ENCODE data around the gene ARID1B. TPM values are rescaled to one million over a fixed set of nuclear protein-coding genes. Genes with fewer than 3 reads are reported as not detected.
A peak's percentile ranks its signal among the peaks of the same experiment; 100 is the strongest.

ARID1B gene
- total RNA-seq, 1 donor from 2014 or later, result 43.4 TPM

- TF ChIP-seq, protein P1, sequence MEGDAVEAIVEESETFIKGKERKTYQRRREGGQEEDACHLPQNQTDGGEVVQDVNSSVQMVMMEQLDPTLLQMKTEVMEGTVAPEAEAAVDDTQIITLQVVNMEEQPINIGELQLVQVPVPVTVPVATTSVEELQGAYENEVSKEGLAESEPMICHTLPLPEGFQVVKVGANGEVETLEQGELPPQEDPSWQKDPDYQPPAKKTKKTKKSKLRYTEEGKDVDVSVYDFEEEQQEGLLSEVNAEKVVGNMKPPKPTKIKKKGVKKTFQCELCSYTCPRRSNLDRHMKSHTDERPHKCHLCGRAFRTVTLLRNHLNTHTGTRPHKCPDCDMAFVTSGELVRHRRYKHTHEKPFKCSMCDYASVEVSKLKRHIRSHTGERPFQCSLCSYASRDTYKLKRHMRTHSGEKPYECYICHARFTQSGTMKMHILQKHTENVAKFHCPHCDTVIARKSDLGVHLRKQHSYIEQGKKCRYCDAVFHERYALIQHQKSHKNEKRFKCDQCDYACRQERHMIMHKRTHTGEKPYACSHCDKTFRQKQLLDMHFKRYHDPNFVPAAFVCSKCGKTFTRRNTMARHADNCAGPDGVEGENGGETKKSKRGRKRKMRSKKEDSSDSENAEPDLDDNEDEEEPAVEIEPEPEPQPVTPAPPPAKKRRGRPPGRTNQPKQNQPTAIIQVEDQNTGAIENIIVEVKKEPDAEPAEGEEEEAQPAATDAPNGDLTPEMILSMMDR (IDR thresholded peaks at IDR 0.05; ENCODE audit: borderline replicate concordance), result no peak
- intact Hi-C loops (cut with micrococcal nuclease), result no loop called here
Observed at GRCh38 chr6:157155804-157156203, 378.6 kb downstream of the ARID1B start.

DNA sequence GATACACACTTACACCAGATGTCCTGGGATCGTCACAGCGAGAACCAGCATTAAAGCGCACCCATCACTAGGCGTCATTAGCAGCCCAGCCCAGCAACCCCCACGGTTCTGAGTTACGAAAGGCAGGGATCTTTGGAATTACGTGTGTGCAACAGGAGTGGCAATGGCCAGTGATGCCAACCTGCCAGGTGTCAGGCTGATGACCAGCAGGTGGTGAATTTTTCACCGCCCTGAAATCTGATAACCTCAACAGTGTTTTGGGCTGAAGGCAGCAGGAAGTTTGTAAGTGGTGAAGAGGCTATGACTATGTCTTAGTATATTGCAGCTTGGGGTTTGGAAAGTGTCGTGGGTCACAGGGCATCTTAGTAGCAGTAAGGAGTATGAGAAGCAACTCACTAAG is 380.1 kb downstream of the ARID1B start:
- intact Hi-C loops (cut with micrococcal nuclease), result no loop called here
- DNase-seq, result no peak
- Histone ChIP-seq H3K9me3 (replicated peaks) (no peaks in the 10 kb centered on the region), H3K4me3 (no peak overlapping the region), H3K36me3 (peaks cover 6% of the 10 kb centered on the region), H3K4me1 (peaks cover 40% of the 10 kb centered on the region), H3K27ac (replicated peaks) (no peak overlapping the region), H3K27me3 (ENCODE audit: low read depth) (no peaks in the 10 kb centered on the region)
- TF ChIP-seq, protein P1 (IDR thresholded peaks at IDR 0.05; ENCODE audit: borderline replicate concordance), result no peak

More at GRCh38 chr6:157155804-157156203, 378.6 kb downstream of the ARID1B start:
- Histone ChIP-seq H3K9me3 (replicated peaks) (no peaks in the 10 kb centered on the region), H3K4me1 (peaks cover 40% of the 10 kb centered on the region), H3K36me3 (peaks cover 8% of the 10 kb centered on the region), H3K27ac (replicated peaks) (no peak overlapping the region), H3K4me3 (no peak overlapping the region), H3K27me3 (ENCODE audit: low read depth) (no peaks in the 10 kb centered on the region)
- DNase-seq, result no peak

DNA sequence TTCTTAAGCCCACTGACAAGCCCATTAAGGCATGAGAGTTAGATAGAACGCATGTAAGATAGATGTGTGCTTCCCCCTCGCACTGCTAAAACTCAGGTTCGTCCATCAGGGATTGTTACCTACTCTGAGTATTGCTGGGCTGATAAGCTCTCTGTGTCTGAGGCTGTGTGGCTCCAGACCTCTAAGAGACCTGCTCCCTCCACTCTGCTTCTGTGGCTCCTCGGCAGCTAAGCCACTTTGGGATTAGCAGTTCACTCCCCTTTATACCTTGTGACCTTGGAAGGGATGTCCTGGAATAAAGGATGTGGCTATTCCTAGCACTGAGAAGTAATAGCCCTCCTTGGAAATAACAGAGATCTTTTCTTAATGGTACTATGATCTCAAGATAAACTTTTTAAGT is 381.3 kb downstream of the ARID1B start:
- Histone ChIP-seq H3K27ac (replicated peaks) (no peak overlapping the region), H3K36me3 (peaks cover 6% of the 10 kb centered on the region), H3K9me3 (replicated peaks) (no peaks in the 10 kb centered on the region), H3K4me1 (peaks cover 48% of the 10 kb centered on the region), H3K27me3 (ENCODE audit: low read depth) (no peaks in the 10 kb centered on the region), H3K4me3 (no peak overlapping the region)
- intact Hi-C loops (cut with micrococcal nuclease), result no loop called here
- TF ChIP-seq, protein P1 (IDR thresholded peaks at IDR 0.05; ENCODE audit: borderline replicate concordance), result no peak
- no peak for DNase-seq

GRCh38 chr6:157158897-157159296 is 381.7 kb downstream of the ARID1B start:
- Histone ChIP-seq H3K36me3 (peaks cover 6% of the 10 kb centered on the region), H3K4me1 (peaks cover 50% of the 10 kb centered on the region), H3K27me3 (ENCODE audit: low read depth) (no peaks in the 10 kb centered on the region), H3K4me3 (no peak overlapping the region), H3K9me3 (replicated peaks) (no peaks in the 10 kb centered on the region), H3K27ac (replicated peaks) (no peak overlapping the region)
- DNase-seq, result no peak
- intact Hi-C loops (cut with micrococcal nuclease), result no loop called here
- TF ChIP-seq, protein P1 (IDR thresholded peaks at IDR 0.05; ENCODE audit: borderline replicate concordance), result peak; percentile 15

- no peak overlapping the region for H3K4me3 ChIP-seq
- no peaks in the 10 kb centered on the region for H3K9me3 ChIP-seq (replicated peaks)
- peaks cover 50% of the 10 kb centered on the region for H3K4me1 ChIP-seq
- no peaks in the 10 kb centered on the region for H3K27me3 ChIP-seq (ENCODE audit: low read depth)
- intact Hi-C loops (cut with micrococcal nuclease), result no loop called here
- no peak for DNase-seq
- H3K27ac ChIP-seq (replicated peaks), result no peak overlapping the region
- H3K36me3 ChIP-seq, result peaks cover 6% of the 10 kb centered on the region
- TF ChIP-seq, protein P1 (IDR thresholded peaks at IDR 0.05; ENCODE audit: borderline replicate concordance), result no peak
Observed at GRCh38 chr6:157159348-157159747, 382.2 kb downstream of the ARID1B start.
